HG02759 (cell line): ENCODE results near the gene NOL9.

ENCODE experiments used
- ATAC-seq: cut with Tn5 transposase; IDR thresholded peaks from one replicate; pipeline ENCODE4 v1.9.1; 2021; ENCODE audit warnings: mild to moderate bottlenecking, moderate library complexity; ENCODE audit not compliant: unreplicated experiment

Gene NOL9

DNA sequence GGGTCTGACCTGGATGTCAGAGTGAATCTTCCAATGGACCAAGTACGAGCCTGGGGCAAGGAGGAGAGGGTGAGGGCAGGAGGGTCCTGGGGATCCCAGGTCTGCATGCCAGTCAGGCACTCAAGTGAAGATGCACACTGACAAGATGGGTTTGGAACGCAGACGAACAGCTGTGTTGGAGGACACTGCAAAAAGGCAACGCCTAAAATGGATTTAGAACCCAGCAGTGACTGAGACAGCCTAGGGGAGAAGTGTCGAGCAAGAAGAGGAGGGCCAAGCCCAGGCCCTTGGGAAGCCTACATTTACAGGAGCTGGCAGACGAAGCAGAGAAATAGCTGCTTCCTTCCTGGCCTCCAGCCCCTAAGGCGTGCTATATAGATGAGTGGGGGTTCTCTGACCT, 25.8 kb downstream of the NOL9 start:
- ATAC-seq = no peak

DNA sequence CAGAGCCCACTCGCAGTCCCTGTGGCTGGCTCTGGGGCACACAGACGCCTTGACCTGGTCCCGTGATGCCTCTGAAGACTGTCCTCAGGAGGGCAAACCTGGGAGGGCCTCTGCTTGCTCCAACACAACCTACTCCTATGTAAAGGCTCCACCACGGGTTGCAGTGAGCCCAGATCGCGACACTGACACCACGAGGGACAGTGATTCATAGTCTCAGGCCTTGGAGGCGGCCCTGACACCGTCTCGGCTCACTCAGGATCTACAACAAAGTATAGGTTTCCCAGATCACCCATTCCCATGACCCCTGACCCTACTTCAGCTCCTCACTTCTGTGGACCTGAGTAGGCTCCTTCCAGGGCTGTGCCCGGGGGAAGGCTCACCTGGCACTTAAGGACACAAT, 28.0 kb downstream of the NOL9 start:
- ATAC-seq = no peak

DNA sequence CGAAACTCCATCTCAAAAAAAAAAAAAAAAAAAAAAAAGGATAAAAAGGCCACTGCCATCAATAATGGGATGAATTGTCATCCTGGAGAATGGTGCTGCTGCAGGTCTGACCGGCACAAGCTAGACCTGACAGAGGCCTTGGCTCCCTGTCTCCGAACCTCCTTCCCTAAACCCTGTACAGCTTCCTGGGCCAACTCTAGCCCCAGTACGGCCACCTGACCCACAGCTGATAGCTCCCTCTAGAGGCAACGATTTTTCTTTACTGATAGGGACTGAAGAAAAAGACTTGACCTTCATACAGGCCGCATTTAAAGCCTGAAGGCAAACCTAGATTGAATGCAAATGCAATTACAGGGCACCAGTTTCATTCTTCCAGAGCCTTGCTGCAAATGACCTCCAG, 30.7 kb downstream of the NOL9 start:
- no peak for ATAC-seq

DNA sequence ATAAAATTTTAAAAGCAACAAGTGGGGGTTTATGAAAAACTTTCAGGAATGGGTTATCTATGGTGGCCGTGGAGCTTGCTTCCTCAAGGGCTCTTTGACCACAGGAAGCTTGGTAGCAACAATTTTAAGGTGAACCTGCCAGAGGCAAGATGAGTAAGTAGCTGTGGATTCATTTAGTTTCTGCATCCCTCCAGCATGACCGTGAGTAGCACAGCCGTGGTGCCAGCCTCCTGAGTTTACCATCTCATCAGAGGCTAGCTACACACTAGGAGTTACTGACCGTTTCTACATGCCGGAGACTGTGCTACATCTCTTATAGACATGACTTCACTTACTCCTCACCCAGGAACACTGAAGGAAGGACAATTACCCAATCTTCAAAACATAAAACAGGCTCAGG, 32.8 kb downstream of the NOL9 start:
- ATAC-seq = no peak

DNA sequence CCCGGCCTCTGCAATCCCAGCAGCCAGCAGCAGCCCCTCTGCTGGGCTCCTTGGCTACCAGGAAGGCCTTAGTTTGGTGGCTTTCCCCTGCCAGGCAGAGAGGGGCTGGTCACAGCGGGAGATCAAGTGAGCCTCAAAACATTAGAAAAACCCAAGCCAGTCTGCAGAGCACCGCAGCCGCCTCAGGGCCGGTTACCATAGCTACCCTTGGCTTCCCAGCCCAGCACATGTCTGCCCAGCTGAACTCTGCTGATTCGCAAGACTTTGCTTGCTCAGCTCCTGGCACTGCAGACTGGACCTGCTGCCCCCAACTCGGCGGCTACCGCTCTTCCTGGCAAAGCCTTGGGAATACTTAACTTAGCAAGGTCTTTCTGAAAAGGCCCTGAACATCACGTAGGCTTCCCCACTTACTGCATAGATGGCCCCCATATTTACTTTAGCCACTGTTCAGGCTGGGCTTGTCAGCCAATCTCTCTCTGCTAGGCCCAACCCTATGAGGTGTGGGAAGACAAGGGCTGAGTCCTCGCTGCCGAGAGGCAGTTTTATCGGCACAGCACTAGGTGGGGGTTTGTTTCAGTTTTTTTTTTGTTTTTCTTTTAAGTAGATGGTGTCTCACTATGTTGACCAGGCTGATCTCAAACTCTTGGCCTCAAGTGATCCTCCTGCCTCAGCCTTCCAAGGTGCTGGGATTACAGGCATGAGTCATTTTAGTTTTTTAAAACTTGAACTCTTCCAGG, 34.2 kb downstream of the NOL9 start:
- ATAC-seq = no peak

DNA sequence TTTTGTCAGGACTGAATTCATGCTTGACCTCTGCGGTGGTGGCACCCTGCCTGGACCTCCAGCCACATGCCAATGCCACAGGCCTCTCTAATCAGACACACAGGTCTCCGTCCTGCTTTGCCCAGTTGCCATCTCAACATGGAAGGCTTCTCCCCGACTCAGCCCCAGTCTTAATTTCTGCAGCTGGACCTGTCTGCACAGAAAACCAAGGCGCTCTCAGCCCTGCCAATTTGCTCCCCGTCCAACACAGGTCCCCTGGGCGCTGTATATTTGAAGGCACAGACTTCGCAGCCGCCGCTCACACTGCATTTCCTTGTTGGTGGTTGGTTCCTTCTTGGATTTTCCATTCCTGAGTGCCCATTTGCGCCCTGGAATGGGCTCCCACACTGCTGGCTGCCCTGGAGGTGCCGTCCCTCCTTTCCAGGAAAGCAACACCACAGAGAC, 34.8 kb downstream of the NOL9 start:
- no peak for ATAC-seq

DNA sequence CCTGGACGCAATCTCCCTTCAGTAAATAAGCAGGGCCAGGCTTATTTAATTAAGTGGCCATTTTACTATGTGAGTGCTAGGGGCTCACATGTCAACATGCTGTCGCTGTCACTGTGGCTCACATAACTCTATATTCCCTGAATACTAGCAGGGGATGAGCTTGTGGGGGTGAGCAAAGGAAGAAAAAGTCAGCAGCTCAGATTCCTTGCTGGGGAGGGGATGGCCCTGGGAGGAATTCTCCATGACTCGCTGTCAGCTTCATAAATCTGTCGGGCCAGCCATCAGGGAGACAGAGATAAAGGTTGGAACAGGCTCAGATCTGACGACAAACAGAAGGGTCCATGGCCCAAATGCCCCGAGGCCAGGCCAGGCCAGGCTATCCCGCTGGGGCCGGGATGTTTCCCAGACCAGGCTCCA, 36.9 kb downstream of the NOL9 start:
- no peak for ATAC-seq

DNA sequence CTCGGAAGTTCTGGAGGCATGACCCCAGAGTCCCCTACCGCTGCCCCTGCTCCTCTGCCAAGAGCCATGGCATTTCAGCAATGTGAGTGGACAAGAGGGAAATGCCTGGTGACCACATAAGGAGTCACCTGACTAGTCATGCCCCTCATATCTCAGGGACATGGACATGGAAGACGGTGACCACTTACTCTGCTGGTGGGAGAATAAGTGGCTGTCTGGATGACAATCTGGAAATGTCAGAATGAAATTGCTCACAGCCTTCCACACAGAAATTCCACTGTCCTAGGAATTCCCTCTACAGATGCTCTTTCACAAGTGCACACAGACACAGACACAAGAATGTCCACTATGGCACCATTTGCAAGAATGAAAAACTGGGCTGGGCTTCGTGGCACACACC, 38.5 kb downstream of the NOL9 start:
- no peak for ATAC-seq

DNA sequence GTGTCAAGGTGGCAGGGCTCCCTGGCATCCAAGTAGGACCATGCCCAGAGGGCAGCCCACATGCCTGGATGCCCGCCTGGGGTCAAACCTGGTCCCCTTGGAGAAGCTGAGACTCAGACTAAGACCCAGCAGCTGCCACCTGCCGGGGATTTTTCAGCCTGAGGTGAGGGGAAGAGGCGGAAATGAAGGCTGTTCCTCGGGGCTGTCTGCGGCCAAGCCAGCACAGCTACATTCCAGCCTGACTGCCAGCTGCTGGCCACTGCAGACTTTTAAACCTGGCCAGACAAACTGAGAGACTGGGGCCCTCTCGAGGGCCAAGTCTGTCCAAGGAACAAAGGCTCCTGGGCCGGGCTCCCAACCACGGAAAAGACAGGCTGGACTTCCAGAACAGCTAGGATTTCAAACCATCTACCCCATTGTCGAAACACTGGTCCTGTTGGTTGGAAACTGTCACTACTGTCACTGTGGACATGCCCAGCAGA, 41.0 kb downstream of the NOL9 start:
- ATAC-seq = no peak

DNA sequence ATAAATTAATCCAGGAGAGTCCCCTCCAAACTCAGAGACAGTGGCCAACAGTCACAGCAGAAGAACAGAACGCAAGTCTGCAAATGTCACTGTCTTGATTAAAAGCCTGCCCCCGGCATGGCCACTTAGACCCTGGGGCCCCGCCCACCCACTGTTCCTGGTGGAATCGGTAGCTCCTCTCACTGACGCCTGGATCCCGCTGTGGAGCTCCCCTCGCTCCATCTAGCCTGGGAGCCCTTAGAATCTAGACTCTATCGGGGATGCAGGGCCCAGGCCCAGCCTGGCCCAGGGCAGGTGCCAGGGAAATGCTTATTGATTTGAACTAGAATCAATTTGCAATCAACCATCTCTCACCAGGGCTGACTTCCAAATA, 41.4 kb downstream of the NOL9 start:
- no peak for ATAC-seq

DNA sequence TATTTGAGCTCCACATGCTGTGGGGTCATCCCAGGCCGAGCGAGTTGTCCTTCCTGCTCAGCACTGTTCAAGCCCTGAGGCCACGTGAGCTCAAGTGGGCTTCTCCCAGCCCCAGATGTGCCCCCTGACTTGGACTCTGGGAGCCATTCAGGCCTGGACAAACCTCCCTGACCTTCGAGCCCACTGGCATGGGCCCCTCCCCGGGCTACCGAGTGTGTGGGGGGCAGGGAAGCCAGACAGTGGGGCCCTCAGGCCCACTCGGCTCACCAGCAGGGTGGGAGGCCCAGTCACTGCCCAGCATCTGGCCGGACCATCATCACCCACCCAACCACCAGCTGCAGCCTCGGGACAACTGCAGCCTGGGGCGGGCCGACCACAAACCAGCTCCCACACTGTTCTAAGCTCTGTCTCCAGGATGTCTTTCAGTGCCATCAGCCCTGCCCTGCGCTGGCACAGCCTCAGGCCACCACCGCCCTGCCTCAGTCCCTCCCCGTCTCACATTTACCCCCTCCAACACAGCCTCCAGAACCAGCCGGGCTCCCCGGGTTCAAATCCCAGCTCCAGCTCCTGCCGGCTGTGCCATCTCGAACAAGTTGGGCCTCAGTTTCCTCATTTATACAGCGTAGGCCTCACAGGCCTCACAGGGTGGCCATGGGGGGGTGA, 41.9 kb downstream of the NOL9 start:
- no peak for ATAC-seq

DNA sequence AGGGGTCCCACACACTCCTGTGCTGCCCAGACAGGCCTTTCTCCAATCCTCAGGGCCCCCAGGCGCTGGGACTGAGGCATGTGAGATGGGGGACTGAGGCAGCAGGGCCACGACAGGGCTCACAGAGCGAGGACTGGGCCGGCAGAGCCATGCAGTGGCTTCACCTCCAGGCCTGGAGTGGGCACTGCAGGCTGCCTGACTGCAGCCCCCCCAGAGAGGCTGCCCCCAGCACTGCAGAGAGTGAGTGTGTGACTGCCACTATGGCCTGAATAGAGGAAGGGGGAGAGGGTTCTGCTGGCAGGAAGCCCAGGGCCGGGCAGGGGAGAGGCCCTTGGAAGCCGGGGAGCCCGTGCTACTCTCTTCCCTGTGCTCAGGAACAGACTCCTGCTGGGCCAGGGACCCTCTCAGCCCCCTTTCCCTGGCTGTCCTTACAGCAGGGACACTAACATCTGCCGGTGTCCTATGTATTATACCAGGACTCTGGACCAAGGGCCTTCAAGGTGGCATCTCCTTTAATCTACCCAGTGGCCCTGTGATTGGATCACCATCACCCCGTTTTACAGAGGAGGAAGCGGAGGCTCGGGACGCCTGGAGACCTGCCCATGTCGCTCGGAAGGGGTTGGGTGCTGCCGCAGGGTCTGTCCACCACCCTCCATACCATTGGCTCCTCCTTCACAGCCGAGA, 42.6 kb downstream of the NOL9 start:
- ATAC-seq = no peak

DNA sequence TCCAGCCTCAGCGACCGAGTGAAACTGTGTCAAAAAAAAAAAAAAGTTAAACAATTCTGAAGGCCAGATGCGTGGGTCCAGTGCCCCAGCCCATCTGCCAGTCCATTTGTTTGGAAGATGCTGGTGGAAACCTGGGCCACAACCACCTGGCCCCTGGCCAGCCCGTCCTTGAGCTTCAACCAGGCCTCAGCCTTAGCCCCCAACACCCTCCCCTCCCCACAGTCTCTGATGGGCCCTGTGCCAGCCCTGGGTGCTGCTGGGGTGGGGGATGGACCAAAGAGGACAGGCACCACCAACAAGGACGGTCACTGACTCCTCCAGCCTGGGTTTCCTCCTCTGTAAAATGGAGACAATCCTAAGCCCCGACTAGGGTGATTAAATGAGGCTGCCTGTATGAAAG, 43.3 kb downstream of the NOL9 start:
- ATAC-seq = no peak

DNA sequence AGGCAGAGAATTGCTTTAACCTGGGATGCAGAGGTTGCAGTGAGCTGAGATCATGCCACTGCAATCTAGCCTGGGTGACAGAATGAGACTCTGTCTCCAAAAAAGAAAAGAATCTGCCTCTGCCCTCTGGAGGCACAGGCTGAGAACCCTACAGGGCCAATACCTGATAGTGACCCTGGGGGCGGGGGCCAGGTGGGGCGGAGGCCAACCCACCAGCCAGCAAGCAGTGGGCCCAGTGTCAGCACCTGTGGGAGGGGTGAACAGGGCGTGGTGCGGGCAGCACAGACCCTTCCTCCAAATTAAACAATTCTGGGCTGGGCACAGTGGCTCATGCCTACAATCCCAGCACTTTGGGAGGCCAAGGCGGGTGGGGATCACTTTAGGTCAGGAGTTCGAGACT, 43.8 kb downstream of the NOL9 start:
- no peak for ATAC-seq

DNA sequence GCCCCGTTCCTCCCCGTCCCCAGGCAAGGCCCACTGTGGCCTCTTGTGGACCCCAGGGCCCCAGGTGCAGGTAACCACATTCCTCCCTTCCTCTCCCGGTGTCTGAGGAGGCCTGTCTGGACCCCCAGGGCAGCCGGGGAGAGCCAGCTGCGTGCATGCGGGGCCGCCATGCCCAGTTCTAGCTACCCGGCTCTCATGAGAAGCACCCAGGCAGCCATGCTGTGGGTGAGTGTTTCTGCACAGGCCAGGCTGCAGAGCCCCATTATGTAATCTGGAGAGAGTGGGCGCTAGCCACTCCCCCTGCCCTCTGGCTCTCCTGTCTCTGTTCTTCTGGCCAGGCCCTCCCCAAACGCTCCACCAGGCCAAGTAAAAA, 44.4 kb downstream of the NOL9 start:
- no peak for ATAC-seq

DNA sequence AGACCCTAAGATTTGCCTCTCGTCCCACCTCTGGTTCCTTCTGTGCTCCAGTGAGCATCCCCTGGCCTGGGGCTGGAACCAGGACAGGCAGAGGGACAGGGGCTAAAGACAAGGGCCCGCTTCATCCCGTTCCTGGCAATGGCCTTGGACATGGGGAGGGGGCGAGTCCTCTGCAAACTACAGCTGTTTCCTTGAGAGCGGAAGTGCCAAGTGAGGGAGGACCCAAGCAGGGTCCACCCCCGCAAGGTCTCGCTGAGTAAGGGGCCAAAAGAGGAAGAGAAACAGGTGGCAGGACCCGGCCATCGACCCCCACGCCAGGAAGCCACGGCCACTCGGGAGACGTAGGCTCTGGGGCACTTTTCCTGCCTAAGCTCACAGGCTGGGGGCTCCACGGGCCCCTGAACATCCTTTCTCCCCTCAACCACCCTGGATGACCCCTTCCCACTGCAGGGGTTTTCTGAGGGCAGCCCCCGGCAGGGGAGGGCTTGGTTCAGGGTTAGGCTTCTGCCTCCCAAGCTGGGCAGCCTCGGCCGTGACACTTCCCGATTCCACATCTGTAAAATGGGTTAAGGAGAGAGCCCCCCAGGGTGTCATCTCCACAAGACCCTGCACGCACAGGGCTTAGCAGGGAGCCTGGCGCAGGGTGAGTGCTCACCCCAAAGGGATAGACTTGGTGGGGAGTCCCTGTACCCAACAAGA, 44.9 kb downstream of the NOL9 start:
- ATAC-seq = no peak

DNA sequence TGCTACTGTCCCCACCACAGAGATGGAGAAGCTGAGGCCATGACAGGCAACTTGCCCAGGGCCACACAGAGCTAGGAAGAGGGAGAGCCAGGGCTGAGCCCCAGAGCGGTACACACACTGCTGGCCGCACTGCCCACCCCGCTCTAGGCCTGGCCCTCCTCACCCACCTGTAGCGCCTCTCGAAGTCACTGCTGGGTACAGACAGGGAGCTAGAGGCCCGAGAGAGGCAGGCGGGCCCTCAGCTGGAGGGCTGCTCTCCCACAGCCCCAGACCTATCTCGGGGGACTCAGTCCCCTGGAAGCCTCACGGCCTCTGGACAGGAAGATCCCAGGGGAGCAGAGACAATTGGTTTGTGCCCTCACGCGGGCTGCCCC, 45.5 kb downstream of the NOL9 start:
- ATAC-seq = no peak

DNA sequence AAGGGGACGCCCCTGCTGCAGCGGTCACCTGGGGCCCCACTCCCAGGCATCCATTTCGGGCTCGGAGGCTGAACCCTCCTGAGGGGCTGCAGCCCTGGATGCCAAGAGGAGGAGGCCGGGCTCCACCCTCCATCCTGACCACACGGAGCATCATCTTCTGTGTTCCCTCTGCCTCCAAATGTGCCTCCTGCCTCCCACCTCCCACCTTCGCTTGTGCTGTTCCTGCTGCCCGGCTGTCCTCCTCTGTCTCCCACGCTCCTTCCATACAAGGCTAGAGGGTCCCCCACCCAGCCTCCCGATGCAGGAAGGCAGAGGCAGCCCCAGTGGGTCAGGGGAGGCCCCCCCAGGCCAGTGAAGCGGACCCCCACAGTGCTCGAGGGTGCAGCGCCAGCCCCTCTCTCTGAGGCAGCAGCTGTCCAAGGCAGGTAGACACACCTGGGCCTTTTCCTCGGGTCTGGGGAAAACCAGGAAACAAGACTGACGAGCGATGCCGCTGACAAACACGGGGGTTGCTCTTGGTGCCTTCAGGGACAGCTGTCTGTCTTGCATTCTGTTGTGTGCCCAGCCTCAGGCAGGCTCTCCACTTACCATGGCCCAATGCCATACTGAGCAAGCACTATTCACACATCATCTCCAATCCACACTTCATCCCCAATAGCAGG, 46.0 kb downstream of the NOL9 start:
- no peak for ATAC-seq

DNA sequence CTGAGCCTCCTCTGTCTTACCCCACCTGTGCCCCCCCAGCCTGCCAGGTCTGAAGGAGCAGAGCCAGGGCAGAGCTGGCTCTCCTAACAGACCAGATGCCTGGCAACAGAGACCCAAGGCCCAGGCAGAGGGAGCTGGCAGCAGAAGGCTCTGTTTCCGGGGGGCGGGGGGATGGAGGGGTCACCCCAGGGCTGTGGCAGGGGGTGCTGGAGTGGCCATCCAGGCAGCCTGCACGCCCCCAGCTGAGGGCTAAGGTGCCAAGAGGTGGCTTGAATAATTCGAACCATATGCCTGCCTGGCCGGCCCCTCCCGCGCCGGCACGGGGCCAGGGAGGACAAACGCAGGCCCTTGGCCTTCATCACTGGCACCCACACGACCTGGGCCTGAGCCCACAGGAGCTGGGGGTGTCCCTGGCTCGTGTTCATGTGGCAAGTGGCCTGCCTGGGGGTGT, 46.8 kb downstream of the NOL9 start:
- no peak for ATAC-seq

DNA sequence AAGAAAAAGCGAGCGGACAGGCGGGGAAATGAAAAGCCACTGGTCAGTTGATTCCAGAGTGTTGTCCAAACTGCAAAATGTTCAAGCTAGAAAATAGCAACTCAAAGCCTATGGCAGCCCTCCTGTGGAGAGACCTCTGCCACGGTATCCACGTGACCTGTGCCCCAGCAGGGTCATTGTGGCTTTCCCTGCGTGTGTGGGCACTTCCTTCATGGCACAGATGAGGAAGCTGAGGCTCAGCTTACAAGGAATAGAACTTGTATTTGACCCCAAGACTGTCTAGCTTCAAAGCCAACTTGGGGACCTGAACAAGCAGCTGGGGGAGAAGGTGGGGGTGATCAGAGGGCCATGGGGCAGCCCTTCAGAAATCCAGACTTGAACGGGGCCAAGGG, 47.3 kb downstream of the NOL9 start:
- no peak for ATAC-seq
